Endometrial microvascular endothelial cells (primary cell): ENCODE measurements around the gene PDLIM3. TPM values are rescaled to one million over a fixed set of nuclear protein-coding genes. Genes with fewer than 3 reads are reported as not detected.

Source experiments
- in situ Hi-C: cut with HindIII; loops from 2 replicates; pipeline ENCODE4 v1.10.0; 2017; ENCODE audit warnings: low sequenced_read_pairs, low pct_unique_long_range_greater_than_20kb; ENCODE audit errors: inconsistent ontology term
- total RNA-seq: library from RNA; depleted of rRNA; stranded (reverse); fragments of >200 nt; gene quantifications from one replicate; pipeline ENCODE4 v1.2.3, GENCODE V29; 2015; ENCODE audit errors: inconsistent ontology term

Gene PDLIM3
- total RNA-seq, 1 donor from 2014 or later, result 51.5 TPM

GRCh38 chr4:185488650-185489049, 46.7 kb downstream of the PDLIM3 start:
- in situ Hi-C loops, result no loop called here

- in situ Hi-C loops, result no loop called here
Observed at GRCh38 chr4:185481401-185481800, 53.9 kb downstream of the PDLIM3 start.

- in situ Hi-C loops, result no loop called here
Observed at GRCh38 chr4:185480016-185480732, 55.1 kb downstream of the PDLIM3 start.

- in situ Hi-C loops, result no loop called here
Observed at GRCh38 chr4:185479507-185479971, 55.8 kb downstream of the PDLIM3 start.

- in situ Hi-C loops, result no loop called here
Observed at GRCh38 chr4:185473247-185473646, 62.1 kb downstream of the PDLIM3 start.

DNA sequence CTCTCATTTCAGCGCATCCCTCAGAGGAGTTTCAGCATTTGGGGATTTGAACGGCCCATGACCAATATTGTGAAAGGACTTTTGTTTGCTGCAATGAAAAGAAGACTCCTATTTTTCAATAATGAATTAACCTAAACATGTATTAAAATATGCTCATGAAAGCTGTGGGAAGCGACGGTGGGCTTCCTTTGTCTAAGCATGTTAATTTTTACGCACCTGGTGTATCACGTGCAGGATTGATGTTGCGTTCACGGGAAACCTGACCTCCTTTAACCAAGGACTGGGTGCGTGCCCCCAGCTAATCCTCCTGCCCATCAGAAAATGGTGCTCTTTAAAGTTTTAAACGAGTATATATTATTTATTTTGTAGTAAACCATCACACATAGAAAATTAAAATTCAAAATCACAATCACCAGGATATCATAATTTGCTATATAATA, 63.2 kb downstream of the PDLIM3 start:
- in situ Hi-C loops, result no loop called here

DNA sequence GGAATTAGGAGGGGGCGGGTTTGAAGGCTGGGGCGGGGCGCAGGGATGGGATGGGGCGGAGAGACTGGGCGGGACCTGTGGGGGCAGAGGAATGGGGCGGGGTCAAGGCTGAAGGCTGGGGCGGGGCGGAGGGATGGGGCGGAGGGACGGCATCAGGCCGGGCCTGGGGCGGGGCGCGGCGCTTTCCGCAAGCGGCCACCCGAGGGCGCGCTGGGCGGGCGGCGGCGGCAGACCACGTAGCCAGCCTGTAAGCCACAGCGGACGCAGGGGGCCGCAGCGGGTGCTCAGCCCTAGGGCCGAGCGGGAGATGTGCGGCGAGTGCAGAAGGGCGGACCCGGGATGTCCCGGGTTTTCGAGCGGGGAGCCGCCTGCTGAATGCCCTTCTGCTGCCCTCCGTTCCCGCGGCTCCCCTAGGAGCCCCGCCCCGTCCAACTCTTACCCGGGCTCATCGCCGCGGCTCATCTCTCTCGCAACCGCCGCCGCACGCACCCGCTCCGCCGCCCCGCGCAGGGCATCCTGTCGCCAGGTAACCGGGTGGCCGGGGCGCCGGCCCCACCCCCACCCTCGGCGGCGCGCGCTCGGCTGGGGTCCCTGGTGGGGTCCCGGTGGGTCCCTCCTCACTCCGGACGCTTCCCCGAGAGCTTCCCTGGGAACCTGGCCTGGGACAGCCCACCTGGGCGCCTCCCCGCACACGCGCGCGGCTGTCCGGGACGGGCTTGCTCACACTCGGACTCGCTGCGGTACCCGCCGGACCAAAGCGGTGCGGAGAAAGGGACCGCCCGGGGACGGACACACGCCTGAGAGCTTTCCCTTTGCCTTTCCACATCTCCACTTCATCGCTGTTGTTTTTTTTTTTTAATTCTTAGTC, 63.8 kb downstream of the PDLIM3 start, which contains the start of gene CCDC110:
Gene CCDC110, minus strand, starts transcription at position 499 of the 868 bp plus-strand sequence. Its CDS starts 50 bp downstream, at position 449.
- in situ Hi-C loops, result no loop called here

- in situ Hi-C loops, result no loop called here
Observed at GRCh38 chr4:185470501-185471195, 64.7 kb downstream of the PDLIM3 start.

DNA sequence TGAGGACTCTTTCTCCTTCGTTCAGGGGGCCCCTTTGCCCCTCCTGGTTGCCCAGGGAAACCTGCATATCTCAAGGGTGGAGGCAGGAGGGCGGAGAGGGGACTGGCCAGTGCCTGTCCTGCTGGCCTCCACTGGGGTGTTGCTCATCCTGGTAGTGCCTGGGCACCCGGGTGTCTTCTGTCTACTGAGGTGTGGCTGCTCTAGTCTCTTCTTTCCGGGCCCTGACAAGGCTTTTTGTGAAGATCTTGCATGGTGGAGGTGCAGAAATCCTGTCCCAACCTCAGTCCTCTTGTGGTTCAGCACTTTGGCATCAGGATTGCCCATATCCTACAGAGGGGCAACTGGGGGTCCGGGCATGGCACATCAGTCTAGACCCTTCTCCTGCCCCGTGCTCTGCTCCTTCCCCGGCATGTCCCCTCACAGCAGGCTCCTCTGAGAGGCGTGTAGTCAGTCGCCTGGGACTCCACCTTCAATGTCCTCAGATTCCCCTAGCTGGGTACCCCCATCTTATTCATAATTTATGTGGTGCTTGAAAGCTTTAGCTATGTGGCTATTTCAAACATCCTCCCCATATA, 65.6 kb downstream of the PDLIM3 start:
- in situ Hi-C loops, result no loop called here

DNA sequence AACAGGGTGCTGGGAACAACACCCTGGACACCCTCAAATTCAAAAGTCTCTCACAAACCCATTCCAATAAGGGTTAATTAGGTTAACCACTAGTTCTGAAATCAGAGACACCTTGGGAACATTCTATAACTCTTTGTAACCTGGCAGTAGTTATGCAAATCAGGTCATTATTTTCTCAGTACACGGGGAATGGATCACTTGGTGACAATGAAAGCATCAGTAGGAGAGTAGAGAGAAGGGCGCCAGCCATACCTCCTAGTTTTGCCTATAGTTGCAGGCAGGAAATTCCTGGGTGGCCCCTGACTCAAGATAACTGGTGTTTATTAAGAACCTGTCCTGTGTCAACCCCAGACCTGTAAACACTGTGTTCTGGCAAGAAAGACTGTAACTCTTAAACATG, 66.3 kb downstream of the PDLIM3 start:
- in situ Hi-C loops, result no loop called here

DNA sequence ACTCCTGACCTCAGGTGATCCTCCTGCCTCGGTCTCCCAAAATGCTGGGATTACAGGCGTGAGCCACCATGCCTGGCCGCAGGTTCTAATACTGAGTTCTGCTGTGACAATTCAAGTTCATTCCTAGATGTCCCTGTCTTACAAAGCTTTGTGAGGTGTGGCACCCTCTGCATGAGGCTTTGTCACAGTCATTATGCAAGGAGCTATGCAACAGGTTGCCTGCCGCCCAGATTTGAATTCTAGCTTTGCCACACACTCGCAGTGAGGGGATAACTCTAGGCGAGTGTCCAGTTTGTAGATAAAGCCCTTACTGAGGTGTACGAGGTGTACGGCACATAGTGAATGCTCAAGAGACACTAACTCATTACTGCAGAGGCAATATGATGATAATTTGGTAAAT, 67.3 kb downstream of the PDLIM3 start:
- in situ Hi-C loops, result no loop called here

DNA sequence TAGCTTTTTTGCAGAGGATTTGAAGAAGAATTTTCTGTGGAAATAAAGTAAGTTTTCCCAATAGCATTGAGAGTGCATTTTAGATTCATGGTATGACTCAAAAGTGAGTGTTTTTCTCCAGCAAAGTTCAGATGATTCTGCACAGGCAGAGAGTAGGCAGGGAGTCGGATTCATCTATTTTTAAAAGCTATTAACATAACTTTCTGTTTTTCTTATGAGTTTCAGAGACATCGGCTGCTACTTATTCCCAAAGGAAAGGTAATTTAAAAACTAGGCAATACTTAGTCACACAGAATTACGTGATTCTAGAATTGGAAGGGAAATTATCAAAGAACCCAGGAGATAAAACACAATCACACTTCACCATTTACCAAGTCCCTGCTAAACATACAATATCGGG, 68.2 kb downstream of the PDLIM3 start:
- in situ Hi-C loops, result no loop called here

- in situ Hi-C loops, result no loop called here
Observed at GRCh38 chr4:185465707-185466106, 69.6 kb downstream of the PDLIM3 start.

DNA sequence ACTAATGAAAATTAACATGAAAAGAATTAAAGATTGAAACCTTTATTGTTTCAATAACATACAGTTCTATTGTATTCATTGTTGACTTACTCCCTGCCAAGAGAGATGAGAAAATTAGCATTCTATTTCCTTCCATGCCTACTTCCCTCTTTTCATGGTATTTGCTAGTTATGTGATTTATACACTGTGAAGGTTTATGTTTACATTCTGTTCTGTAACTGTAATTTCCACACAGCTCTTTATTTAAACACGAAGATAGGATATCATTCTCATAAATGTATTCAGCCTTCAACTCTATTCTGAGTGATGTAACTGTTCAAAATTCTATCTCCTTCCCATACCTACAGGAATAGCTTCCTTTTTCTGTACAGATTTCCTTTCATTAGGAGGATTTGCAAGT, 70.4 kb downstream of the PDLIM3 start:
- in situ Hi-C loops, result no loop called here

DNA sequence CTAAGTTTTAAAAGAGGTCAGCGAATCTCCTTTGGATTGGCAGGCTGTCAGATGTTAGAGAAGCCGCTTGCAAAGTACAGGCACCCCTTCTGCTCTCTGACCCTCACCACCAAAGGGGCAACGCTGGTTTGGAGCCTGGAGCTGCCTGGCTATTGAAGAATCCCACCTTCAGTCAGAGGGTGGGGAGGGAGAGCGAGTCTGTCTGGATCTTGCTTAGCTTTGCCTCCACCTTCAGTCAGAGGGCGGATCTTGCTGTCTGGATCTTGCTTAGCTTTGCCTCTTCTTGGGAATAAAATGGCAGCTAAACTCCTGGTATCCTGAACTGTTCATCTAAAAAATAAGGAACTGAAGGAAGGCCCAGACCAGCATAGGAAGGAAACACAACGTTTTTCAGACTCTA, 71.1 kb downstream of the PDLIM3 start:
- in situ Hi-C loops, result no loop called here

GRCh38 chr4:185463541-185463940, 71.8 kb downstream of the PDLIM3 start:
- in situ Hi-C loops, result no loop called here

- in situ Hi-C loops, result no loop called here
Observed at GRCh38 chr4:185461565-185461964, 73.7 kb downstream of the PDLIM3 start.

- in situ Hi-C loops, result no loop called here
Observed at GRCh38 chr4:185457136-185457535, 78.2 kb downstream of the PDLIM3 start.

GRCh38 chr4:185456131-185456530, 79.2 kb downstream of the PDLIM3 start:
- in situ Hi-C loops, result no loop called here
